ENCODE measurements around the gene AFF3.

The AFF3 gene

DNA sequence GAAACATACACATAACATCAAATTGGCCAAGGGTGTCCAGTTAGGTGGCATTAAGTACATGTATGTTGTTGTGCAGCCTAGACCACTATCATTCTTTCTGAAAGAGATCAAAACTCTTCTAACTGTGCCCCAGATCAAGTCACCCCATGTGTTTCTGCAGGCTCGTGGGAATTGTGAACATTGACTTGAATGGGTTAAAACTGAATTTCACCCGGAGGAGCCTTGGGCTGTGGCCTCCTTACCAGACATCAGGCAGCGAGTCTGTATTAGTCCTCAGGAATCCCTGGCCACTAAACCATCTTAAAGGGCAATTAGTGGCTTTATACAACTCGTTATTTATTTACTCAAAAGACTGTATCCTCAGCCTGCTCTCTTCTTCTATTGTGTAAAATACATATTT lies 503.6 kb downstream of the AFF3 start:
- no peak for DNase-seq (ENCODE audit: low read depth, low spot score)

DNA sequence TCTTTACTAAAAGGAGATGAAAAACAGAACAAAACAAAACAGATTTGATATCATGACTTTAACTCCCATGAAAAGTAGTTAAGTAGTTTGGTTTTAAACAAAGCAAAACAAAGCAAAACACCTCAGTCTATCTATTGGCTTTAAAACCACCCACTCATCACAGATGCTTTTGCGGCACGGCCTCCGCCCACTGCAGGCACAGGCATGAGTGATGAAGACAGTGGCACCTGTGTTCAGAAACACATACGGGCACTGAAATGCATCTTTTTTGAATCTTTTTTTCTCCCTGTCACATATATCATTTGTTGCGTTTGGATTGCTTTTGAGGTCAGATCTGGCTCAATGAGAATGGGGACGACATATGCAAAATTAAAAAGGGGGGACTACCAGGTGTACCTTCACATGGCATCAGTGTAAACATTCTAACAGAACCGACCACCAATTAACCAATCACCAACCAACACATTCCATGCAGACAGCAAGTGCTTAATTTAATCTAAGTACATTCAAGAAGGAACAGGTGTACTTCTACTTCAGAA lies 505.2 kb downstream of the AFF3 start:
- no peak for DNase-seq (ENCODE audit: low read depth, low spot score)

DNA sequence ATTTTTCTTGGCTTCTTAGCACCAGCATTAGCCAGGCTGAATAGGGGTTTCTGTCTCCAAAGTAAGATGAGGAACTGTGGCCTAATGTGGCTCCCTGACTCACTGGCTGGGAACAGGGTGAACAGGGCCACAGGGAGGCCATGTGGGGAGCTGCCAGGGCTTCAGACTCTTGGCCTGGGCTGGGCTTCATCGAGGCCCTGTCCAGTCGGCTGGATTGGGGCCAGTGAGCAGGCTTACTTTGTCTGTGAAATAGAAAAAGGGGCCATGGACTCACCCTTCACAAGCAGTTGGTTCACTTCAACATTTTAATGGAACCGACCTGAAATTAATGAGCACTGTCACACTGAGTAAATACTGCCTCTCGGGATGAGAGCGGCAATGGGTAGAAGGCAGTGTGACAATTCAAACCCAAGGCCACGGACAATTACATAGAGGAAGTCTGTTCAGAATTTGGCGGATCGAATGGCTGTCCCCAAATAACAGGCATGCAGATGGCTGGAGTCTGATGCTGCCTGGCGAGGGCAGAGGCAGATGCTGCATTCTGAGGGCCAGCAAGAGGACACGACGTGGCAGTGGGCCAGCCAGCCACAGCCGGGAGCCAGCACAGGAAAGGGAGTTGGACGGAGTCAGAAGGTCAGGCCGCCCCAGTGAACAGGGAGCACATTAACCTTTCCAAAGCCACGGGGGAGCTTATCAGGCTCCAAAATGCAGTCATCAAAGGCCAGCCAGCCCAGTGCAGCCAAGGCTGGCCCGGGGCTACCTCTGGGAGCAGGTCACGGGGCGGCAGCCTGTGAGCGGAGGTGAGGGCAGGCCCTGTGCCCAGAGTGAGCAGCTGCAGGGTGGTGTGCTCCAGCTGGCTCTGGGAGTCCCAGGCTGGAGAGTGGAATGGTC lies 506.0 kb downstream of the AFF3 start:
- DNase-seq (ENCODE audit: low read depth, low spot score) = no peak

DNA sequence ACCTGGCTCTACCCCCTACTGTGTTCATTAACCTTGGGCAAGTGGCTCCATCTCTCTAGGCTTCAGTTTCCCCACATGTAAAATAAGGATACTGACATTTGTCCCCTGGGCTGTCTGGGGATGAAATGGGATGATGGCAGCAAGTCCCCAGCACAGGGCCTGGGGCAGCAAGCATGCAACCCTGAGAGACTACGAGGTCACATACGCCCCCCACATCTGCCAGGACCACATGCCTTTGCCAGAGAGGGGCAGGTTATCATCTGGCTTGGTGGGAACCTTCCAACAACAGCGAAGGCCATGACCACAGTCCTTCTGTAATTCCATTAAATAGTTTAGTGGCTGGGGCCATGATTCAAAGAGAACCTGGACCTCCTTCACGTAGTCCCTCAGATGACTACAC lies 506.7 kb downstream of the AFF3 start:
- DNase-seq (ENCODE audit: low read depth, low spot score) = no peak

DNA sequence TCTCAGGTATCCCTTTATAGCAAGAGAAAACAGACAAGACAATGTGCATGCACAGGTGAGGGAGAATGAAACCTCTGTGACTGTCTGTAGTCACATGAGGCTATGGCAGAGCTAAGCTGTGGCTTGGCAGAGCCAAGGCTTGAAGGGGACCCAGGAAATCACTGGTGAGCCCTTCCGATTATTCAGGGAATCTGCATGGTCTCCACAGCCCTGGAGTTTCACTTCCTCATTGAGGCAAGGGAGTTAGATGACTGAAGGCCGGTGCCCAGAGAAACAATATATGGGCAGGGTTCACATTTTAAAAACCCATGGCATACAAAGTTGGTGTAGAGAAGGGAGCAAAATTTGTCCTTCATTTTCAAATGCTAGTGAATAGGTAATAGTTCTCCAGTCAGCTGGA lies 508.2 kb downstream of the AFF3 start:
- DNase-seq (ENCODE audit: low read depth, low spot score) = no peak

DNA sequence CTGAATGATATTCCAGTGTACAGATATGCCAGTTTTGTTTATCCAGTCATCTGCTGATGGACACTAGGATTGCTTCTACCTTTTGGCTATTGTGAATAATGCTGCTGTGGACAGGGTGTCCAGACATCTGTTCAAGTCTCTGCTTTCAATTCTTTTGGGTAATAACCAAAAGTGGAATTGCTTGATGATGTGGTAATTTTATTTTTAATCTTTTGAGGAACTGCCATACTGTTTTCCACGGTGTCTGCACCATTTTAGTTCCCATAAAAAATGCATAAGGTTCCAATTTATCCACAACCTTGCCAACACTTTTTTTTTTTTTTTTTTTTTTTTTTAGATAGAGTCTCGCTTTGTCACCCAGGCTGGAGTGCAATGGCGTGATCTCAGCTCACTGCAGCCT lies 510.7 kb downstream of the AFF3 start:
- no peak for DNase-seq (ENCODE audit: low read depth, low spot score)

DNA sequence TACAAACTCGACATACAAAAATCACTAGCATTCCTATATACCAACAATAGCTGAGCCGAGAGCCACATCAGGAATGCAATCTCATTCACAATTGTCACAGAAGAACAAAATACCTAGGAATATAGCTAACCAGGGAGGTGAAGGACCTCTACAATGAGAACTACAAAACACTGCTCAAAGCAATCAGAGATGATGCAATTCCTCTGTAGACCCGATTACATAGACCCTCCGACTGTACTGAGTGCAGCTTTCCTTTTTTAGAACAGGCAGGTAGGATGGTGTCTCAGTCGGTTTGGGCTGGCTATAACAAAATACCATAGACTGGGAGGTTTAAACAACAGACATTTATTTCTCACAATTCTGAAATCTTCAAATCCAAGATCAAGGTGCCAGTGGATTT lies 513.1 kb downstream of the AFF3 start:
- DNase-seq (ENCODE audit: low read depth, low spot score) = no peak

DNA sequence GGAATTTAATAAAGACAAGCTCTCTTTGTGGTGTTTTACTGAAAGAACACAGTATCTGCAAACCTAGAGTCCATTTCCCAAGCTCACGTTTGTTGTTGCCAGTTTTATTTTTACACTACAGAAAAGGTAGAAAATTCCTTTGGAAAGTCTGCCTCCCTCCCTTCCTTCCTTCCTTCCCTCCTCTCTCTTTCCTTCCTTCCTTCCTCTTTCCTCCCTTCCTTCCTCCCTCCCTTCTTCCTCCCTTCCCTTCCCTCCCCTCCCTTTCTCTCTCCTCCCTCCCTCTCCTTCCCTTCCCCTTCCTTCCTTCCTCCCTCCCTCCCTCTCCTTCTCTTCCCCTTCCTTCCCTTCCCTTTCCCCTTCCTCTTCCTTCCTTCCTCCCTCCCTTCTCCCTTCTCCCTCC lies 516.2 kb downstream of the AFF3 start:
- no peak for DNase-seq (ENCODE audit: low read depth, low spot score)

DNA sequence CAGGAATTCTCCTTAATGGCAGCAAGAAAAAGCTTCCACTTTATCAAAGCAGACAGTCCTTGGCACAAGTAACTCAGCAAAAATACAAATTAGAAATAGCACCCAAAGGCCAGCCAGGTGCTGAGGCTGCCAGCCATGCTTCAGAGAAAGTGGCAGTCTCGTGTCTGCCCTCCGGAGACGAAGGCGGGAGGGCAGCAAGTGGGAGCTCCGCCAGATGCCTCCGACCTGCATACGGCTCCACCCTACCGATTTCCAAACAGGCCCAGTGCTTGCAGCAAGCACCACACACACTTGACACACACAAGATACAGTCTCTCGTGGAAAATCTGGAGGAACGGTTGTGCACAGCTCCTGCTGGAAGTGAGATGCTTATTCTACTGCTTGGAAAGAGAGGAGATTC lies 517.7 kb downstream of the AFF3 start:
- DNase-seq (ENCODE audit: low read depth, low spot score) = no peak

DNA sequence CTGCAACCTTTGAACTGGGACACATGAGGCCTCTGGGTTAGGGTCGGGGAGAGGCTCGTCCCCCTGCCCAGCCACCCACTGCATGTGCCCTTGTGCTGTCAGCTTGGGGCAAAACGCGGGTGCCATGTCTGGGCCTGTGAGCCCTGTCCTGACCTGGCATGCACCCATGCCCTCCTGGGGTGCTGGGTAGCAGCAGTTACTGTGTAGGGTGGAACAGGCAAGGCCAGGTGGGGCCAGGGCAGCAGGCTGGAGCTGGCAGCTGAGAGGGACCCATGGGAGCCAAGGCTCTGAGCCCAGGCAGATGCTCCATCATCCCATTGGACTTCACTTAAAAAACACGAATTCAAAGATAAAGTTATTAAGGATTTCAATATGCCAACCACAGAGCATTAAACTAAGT lies 518.8 kb downstream of the AFF3 start:
- no peak for DNase-seq (ENCODE audit: low read depth, low spot score)

DNA sequence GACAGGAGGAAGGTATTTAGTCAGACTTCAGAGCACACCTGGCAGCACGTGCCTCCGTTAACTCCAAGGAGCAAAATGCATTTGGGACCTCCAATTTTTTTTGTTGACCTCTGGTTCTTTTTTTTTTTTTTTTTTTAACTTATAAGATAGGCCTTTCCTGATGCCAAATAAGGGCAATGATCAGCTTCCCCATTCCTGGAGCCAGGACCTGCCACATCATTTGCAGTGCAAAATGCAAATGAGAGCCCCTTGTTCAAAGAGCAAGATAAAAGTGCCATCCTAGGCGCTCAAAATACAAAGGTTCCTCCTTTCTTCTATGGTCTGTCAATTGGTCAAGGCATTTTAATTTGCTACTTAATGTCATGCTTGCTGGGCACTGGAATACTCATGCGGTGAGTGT lies 519.4 kb downstream of the AFF3 start:
- DNase-seq (ENCODE audit: low read depth, low spot score) = no peak

DNA sequence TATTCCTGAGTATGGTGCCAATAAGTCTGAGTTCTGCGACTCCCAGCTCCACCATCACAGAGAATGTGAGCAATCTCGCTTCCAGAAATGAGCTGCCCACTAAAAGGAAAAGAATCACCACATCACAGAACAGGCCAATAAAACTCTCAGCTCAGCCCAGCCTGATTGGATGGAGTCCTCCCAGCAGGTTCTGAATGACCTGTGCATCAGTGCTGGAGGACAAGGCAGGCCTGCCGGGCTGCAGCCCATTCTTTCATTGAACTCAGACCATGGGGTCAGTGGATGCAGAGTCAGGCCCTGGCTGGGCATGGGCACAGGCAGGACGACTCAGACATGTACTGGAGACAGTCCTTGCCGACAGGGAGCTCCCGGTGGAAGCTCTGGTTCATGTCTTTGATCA lies 519.9 kb downstream of the AFF3 start:
- DNase-seq (ENCODE audit: low read depth, low spot score) = no peak

DNA sequence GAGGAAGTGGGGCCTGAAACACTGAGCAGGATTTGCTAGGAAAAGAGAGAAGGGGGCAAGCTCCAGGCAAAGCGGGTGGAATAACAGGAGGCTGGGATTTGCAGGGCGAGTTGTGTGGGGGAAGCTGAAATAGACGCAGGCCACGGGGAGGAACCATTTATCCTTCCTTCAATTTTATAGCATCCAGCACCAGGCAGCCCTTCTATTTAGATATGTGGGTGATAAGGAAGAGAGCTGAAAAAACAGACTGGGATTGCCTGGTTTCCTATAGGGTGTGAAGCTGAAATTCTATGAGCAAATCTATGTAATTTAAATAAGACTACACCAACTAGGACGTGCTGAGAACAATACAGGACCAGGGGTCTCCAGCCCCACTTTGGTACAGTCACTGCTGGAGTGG lies 520.6 kb downstream of the AFF3 start:
- DNase-seq (ENCODE audit: low read depth, low spot score) = no peak

DNA sequence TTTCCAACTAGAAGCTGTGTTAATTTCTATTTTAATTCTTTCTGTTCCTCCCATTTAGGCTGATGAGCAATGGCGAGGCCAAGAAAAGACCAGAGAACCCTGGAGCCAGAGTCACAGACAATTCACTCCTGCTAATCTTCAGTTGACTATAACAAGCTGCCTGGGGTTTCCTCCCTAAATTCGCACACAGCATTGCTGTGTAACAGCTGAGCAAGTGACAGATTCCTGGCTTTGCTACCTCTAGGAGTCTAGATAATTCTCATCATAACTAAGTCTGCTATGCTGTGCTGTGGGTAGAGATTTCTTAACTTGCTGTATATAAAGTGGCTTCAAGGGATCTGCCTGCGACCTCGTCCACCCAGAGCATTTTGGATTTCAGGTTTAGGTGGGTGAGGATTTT lies 521.3 kb downstream of the AFF3 start:
- DNase-seq (ENCODE audit: low read depth, low spot score) = no peak

DNA sequence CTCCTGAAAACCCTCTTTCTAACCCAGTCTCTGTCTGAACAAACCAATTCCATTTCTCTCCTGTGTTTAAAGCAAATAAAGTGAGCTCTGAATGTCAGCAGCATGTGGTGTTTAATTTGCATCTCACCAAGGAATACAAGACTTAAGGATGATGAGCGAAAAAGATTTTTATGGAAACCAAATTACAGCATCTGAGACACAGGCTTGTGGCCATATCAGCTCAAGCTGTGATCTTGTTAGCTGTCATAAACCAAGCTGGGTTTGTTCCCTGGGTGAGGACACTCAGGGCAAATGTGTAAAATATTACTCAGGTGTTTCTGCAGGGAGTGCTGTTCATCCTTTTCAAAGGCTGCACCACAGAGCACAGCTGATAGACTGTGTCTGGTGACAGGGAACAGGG lies 523.2 kb downstream of the AFF3 start:
- no peak for DNase-seq (ENCODE audit: low read depth, low spot score)

DNA sequence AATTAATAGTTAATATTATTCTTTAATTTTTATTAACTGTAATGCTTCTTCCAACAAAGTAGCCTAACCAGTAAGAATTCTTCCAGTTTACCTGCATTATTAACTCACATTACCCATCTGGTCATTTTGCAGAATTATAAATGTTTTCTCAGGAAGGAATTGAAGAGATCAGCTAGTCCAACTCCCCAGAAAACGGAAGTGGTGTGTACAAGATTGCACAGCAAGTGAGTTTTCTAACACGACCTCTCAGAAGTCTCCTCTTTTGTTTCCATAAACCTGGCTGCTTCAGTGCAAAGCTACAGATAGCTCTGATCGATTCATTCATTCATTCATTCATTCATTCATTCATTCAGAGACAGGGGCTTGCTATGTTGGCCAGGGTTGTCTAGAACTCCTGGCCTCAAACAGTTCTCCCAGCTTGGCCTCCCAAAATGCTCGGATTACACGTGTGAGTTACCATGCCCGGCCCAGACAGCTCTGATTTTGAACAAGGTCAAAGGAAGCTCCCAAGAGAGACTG lies 523.8 kb downstream of the AFF3 start:
- DNase-seq (ENCODE audit: low read depth, low spot score) = no peak

DNA sequence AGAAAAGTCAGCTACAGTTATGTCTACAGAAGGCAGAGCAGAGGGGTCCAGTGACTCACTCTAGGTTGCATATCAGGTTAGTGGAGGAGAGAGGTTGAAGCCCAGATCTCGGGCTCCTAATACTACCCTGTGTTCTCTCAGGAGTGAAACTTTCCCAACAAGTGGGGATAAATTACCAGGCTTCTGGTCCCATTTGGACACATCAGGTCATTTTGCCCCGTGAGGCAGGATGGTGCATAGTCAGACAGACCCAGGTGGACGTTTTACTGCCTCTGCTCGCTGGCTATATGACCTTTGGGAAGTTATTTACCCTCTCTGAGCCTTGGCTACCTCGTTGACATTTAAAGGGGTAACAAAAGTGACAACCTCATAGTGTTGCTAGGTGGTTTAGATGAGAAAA lies 524.6 kb downstream of the AFF3 start:
- DNase-seq (ENCODE audit: low read depth, low spot score) = no peak

DNA sequence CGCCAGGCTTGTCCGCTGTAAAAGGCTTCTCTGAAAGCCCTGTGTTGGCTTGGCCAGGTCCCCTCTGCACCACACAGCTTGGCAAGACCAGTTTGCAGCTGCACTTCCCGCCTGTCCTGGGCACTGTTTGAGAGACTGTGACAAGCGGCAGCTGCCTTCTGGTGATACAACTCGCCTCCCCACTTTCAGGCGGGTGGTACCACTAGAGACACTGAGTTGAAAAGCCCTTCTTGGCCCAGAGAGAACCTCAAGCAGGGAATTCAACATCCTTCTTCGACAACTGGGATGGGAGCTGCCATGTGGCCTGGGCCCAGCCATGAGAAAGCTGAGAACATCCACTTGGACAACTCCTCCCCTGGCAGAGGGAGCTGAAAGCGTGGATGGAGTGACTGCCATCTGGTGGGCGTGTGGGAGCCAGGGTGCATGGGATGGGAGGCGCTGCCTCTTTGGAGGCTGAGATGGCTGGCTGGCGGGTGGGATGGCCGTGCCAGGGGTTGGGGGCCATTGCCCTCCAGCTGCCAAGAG lies 527.1 kb downstream of the AFF3 start:
- DNase-seq (ENCODE audit: low read depth, low spot score) = no peak

DNA sequence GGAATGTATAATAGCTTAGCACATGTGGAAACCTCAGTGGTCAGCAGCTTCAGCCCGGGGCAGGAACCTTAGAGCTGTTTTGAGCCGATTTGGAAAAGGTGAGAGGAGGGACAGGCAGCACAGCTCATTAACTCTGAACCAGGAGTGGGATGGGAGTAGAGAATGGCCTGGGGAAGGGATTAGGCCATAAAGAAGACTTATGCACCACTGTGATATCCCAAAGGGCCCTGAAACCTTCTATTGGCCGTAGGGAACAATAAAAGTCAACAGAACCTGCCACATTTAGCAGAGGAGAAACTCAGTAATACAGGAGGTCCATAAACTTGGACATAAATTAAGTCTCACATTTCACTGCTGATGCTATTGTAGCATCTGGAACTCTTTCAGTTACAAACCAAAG lies 528.4 kb downstream of the AFF3 start:
- no peak for DNase-seq (ENCODE audit: low read depth, low spot score)

DNA sequence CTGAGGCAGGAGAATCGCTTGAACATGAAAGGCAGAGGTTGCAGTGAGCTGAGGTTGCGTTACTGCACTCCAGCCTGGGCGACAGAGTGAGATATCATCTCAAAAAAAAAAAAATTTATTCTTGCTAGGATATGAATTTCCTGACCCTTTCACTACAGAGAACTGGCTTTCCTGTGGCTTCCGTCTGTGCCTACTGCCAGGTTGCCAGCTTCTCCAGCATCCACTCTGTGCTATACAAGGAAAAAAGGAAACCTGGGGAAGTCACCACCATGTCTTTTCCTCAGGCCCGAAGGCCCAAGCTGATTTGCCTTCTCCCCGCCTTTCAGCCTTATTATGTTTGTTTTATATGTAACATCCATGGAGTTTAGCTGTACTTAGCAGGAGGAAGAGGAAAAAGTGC lies 530.6 kb downstream of the AFF3 start:
- DNase-seq (ENCODE audit: low read depth, low spot score) = no peak

DNA sequence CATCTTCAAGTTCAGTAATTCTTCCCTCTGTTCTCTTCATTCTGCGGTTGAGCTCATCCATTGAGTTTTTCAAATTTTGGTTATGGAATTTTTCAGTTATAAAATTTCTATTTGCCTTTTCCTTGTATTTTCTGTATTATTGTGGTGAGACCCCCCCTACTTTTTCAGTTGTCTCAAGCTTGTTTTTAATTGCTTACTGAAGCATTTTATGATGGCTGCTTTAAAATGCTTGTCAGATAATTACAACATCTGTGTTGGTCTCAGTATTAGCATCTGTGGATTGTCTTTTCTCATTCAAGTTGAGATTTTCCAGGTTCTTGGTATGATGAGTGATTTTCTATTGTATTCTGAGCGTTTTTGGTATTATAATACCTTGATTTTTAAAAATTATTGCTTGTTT lies 531.4 kb downstream of the AFF3 start:
- DNase-seq (ENCODE audit: low read depth, low spot score) = no peak

DNA sequence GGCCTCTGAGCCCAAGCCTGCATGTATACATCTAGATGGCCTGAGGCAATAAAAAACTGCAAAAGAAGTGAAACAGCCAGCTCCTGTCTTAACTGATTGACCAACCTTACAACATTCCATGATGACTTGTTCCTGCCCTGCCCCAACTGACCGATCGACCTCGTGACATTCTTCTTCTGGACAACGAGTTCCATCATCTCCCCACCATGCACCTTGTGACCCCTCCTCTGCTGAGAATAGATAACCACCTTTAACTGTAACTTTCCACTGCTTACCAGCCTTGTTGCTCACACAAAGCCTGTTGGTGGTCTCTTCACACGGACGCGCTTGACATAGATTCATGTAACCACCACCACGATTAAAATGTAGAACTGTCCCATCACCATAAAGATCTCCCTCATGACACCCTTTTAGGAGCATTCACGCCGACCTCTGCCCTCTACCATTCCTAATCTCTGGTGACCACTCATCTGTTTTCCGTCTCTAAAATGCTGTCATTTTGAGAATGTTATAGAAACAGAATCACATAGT lies 532.5 kb downstream of the AFF3 start:
- no peak for DNase-seq (ENCODE audit: low read depth, low spot score)

DNA sequence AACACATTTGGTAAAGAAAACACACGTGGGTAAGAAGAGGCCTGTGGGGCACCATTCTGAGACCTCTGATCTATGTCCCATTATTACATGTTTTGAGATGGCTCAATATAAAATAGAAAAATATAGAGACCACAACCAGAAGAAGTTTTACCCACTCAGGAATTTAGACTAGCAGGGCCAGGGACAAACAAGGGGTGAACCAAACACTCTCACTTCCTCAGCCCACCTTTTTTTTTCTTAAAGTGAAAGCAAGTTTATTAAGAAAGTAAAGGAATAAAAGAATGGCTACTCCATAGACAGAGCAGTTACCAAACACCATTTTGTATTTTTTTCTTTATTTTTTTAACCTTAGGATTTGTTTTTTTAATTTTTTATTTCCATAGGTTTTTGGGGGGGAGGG lies 533.5 kb downstream of the AFF3 start:
- no peak for DNase-seq (ENCODE audit: low read depth, low spot score)

Measured in activated naive CD8-positive, alpha-beta T cell treated with anti-CD3 and anti-CD28 coated beads, Interleukin-2, amount 50 U/mL, for 16 hours (primary cell).